ENCODE data around the gene EPHX1.

DNA sequence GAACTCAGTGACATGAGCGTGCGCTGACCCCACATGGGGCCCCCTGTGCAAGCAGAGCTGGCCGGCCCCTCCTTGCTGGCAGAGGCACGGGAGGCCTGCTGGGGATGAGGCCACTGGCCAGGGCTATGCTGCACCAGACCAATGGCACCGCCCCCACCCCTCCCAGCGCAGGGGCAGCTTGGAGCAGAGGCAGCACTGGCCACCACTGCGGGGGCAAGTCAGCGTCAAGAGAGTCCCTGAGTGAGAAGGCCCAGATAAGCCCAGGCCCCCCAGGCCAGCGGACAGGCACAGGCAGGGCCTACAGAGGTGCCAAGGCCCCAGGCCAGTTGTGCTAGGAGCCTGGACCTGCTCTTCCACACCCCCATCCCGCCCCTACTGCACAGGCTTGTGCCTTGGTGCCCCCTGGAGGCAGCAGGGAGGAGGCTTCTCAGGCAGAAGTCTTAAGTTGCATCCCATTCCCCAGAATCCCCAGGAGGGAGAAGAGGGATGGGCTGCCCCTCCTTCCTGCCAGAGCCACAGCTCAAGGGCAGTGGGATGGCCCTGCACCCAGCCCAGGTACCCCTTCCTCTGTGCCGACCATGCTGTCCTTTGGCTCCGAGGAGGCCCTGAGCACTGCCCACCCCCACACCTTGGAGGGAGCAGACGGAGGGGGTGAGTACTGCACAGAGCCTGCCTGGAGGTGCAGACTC lies 35.8 kb downstream of the EPHX1 start:
- TF ChIP-seq EZH2 (IDR thresholded peaks at IDR 0.05; ENCODE audit: insufficient read depth, poor library complexity, severe bottlenecking), result no peak
- TF ChIP-seq EZH2phosphoT487 (IDR thresholded peaks at IDR 0.05; ENCODE audit: insufficient read depth, low read depth), result no peak
